Putamen (tissue), 1 donor: ENCODE data around the gene ERBB4.
"Not testable (repeated sequence)": the region's sequence is repeated elsewhere in the genome, so short reads cannot be mapped to it uniquely, and the experiment has no call there.

Experiments
- DNase-seq: peaks from one replicate; pipeline ENCODE4 v3.0.0-alpha.2; 2016; ENCODE audit warnings: low spot score

ERBB4 gene

DNA sequence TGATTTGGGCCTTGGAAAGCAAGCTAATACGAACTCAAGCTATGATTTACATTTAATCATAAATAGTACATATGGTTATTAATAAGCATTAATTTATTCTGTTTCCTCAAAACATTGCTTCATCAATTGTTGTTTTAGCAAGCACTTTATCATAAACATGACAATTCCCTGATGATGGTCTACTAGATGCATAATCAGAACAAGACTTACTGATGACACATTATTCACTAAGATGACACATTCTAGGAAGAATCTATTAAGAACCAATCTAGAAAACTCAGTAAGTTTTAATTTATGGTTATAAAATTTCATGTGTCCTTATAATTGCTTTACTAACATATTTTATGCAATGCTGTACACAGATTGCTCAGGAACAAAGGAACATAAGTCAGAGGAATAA lies 815.2 kb downstream of the ERBB4 start:
- DNase-seq, result no peak

GRCh38 chr2:211722928-211723327 lies 815.7 kb downstream of the ERBB4 start:
- no peak for DNase-seq

- DNase-seq, result not testable (repeated sequence)
These were observed 816.7 kb downstream of the ERBB4 start for GRCh38 chr2:211721874-211722273.

GRCh38 chr2:211709389-211709788 lies 829.2 kb downstream of the ERBB4 start:
- DNase-seq, result no peak

- no peak for DNase-seq
These were observed 845.9 kb downstream of the ERBB4 start for GRCh38 chr2:211692689-211693088.

GRCh38 chr2:211690736-211691135 lies 847.9 kb downstream of the ERBB4 start:
- DNase-seq, result no peak

DNA sequence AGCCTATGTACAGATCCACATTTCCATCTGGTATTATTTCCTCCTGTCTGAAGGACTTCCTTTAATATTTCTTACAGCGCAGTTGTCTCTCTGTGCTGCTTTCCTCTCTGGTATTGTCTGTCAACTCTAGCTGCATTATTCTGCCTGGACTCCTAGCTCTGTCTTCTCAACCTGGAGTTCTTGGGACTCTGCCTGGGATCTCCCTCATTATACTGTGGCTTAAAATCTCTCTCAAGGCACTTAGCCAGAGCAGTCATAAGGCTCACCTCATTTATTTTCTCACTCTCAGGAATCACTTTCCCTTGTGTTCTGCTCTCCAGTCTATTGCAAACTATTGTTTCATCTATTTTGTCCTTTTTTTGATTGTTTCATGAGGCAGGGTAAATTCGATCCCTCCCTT lies 850.4 kb downstream of the ERBB4 start:
- no peak for DNase-seq

DNA sequence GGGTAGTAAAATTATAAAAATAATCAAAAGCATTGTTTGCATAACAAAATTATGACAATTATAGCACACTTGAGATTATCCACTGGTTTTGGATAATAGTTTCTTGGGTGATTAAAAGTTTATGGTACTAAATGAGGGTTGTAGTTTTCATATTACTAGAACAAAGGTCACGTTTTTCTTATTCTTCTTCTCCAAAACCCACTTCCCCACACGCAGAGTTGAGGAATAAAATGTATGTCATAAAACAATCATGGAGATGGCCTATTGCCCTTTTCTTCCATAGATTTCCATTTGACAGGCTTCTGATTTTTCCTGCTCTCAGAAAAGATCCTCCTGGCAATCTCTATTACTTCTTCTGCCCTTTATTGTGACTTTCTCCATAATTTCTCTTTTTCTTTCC lies 863.9 kb downstream of the ERBB4 start:
- no peak for DNase-seq

GRCh38 chr2:211673133-211673905 lies 865.3 kb downstream of the ERBB4 start:
- no peak for DNase-seq

- DNase-seq, result no peak
These were observed 866.6 kb downstream of the ERBB4 start for GRCh38 chr2:211671977-211672376.

- no peak for DNase-seq
These were observed 873.3 kb downstream of the ERBB4 start for GRCh38 chr2:211665299-211665698.

DNA sequence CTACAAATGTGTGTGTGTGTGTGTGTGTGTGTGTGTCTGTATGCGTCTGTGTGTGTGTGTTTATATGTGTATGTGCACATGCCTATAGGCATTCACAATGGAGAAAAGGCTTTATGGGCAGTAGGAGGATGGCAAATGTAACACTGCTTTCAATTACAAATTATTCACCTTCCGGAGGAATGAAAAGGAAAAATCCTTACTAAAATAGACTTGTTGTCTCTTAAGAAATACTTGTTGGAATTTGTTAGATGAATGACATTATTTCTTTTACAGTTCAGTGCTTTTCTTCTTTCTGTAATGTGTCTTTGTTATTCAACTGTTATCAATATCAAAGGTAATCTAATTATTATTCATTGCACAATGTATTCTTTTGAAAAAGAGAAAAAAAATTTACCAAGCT lies 874.3 kb downstream of the ERBB4 start:
- DNase-seq, result no peak

GRCh38 chr2:211654211-211654780 lies 884.3 kb downstream of the ERBB4 start:
- DNase-seq, result no peak

- DNase-seq, result no peak
These were observed 886.3 kb downstream of the ERBB4 start for GRCh38 chr2:211652327-211652726.

GRCh38 chr2:211649331-211649730 lies 889.3 kb downstream of the ERBB4 start:
- no peak for DNase-seq

- DNase-seq, result no peak
These were observed 907.1 kb downstream of the ERBB4 start for GRCh38 chr2:211631503-211631902.

DNA sequence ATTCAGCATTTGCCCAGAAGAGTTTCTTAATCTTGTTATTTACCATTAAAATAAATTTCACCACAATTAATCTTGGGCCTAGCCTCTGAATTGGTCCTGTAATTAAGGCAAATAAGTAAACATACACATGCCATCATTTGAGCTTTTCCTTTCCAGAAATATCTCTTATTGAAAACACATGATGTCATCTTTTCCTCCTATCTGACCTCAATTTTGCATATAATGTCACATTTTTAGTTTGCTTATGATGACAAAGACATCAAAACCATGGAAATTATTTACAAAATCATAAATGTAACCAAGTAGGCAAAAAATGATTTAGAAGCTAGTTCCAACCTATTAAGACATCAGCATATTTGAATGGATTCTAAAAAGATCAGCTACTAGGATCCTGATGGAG lies 915.5 kb downstream of the ERBB4 start:
- DNase-seq, result no peak

GRCh38 chr2:211620986-211621385 lies 917.6 kb downstream of the ERBB4 start:
- no peak for DNase-seq

- no peak for DNase-seq
These were observed 920.8 kb downstream of the ERBB4 start for GRCh38 chr2:211617803-211618202.

- no peak for DNase-seq
These were observed 927.0 kb downstream of the ERBB4 start for GRCh38 chr2:211611621-211612020.

- DNase-seq, result no peak
These were observed 927.5 kb downstream of the ERBB4 start for GRCh38 chr2:211611061-211611518.

- DNase-seq, result no peak
These were observed 929.5 kb downstream of the ERBB4 start for GRCh38 chr2:211609127-211609526.

GRCh38 chr2:211599146-211599545 lies 939.5 kb downstream of the ERBB4 start:
- DNase-seq, result no peak

DNA sequence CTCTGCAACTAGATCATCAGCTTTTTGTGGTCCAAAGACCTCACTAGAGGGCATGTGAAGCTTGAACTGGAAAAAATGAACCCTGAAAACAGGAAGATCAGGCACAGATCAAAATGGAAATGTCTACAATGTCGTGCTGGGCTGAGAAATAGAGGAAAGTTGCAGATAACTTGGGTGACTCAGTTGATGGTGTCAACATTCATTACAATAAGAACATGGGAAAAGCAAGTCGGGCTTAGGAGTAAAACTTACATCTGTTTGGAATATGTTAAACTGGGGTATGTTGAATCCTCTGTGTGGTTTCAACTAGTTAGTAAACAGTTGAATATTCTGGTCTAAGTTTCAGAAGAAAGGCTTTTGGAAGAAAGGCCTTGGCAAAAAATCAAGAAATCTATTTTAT lies 940.4 kb downstream of the ERBB4 start:
- DNase-seq, result no peak
